GM23338 (cell line): ENCODE measurements around the gene SEPTIN3. TPM values are rescaled to one million over a fixed set of nuclear protein-coding genes. Genes with fewer than 3 reads are reported as not detected.
"Not testable (repeated sequence)": the region's sequence is repeated elsewhere in the genome, so short reads cannot be mapped to it uniquely, and the experiment has no call there.

Experiments used
- ATAC-seq: fragments of 200-7000 bp; cut with Tn5 transposase; 3 replicates; pipeline ENCODE4 v1.9.1; 2020
- DNase-seq: peaks from one replicate; pipeline ENCODE4 v3.0.0-alpha.2; 2015; ENCODE audit warnings: low spot score
- H2AFZ ChIP-seq: fragments of 200-600 bp; sonication (generic); 2 replicates; pipeline ENCODE4 v1.8.0; 2016; ENCODE audit warnings: antibody characterized with exemption, mild to moderate bottlenecking, moderate library complexity
- H3F3A ChIP-seq: fragments of 200-600 bp; sonication (generic); replicated peaks from 2 replicates; pipeline ENCODE4 v1.8.0; 2017; ENCODE audit warnings: antibody characterized with exemption, mixed run types, low read depth
- H3K27ac ChIP-seq: fragments of 200-600 bp; sonication (generic); 2 replicates; pipeline ENCODE4 v1.6.1; 2016; ENCODE audit warnings: low read depth
- H3K27me3 ChIP-seq: fragments of 200-600 bp; sonication (generic); 2 replicates; pipeline ENCODE4 v1.8.0; 2016; ENCODE audit warnings: mild to moderate bottlenecking, mixed run types, moderate library complexity; ENCODE audit not compliant: insufficient read depth
- H3K36me3 ChIP-seq: fragments of 200-600 bp; sonication (generic); 2 replicates; pipeline ENCODE4 v1.8.0; 2016; ENCODE audit warnings: mild to moderate bottlenecking; ENCODE audit not compliant: insufficient read depth
- H3K4me1 ChIP-seq: fragments of 200-600 bp; sonication (generic); 2 replicates; pipeline ENCODE4 v1.8.0; 2016; ENCODE audit warnings: mild to moderate bottlenecking, moderate library complexity; ENCODE audit not compliant: insufficient read depth
- H3K4me2 ChIP-seq: fragments of 200-600 bp; sonication (generic); 2 replicates; pipeline ENCODE4 v1.7.1; 2017; ENCODE audit warnings: mixed run types
- H3K4me3 ChIP-seq: fragments of 200-600 bp; sonication (generic); 2 replicates; pipeline ENCODE4 v1.6.1; 2016; ENCODE audit warnings: mixed run types
- H3K79me2 ChIP-seq: fragments of 200-600 bp; sonication (generic); replicated peaks from 2 replicates; pipeline ENCODE4 v1.8.0; 2017; ENCODE audit warnings: mild to moderate bottlenecking; ENCODE audit not compliant: insufficient read depth
- H3K9me2 ChIP-seq: fragments of 200-600 bp; sonication (generic); 2 replicates; pipeline ENCODE4 v1.8.0; 2017; ENCODE audit not compliant: insufficient read depth
- H4K20me1 ChIP-seq: fragments of 200-600 bp; sonication (generic); replicated peaks from 2 replicates; pipeline ENCODE4 v1.8.0; 2017; ENCODE audit warnings: mild to moderate bottlenecking; ENCODE audit not compliant: insufficient read depth
- H3K27ac Mint-ChIP-seq: 2 replicates; pipeline ENCODE4 v1.8.0; 2020; ENCODE audit warnings: inconsistent platforms, mild to moderate bottlenecking, moderate library complexity, mixed read lengths
- H3K27me3 Mint-ChIP-seq: 3 replicates; pipeline ENCODE4 v1.8.0; 2022; ENCODE audit warnings: low read depth, mild to moderate bottlenecking, moderate library complexity, mixed read lengths, inconsistent platforms; ENCODE audit not compliant: insufficient read depth, poor library complexity
- H3K36me3 Mint-ChIP-seq: 3 replicates; pipeline ENCODE4 v1.8.0; 2021; ENCODE audit warnings: low read depth, mild to moderate bottlenecking, inconsistent platforms, moderate library complexity, mixed read lengths
- H3K4me1 Mint-ChIP-seq: 3 replicates; pipeline ENCODE4 v1.8.0; 2020; ENCODE audit warnings: mild to moderate bottlenecking, inconsistent platforms, mixed read lengths
- H3K4me3 Mint-ChIP-seq: 3 replicates; pipeline ENCODE4 v1.8.0; 2021; ENCODE audit warnings: moderate library complexity, mild to moderate bottlenecking, inconsistent platforms, mixed read lengths
- H3K9me3 Mint-ChIP-seq: 3 replicates; pipeline ENCODE4 v1.8.0; 2020; ENCODE audit warnings: moderate library complexity, mild to moderate bottlenecking, inconsistent platforms, mixed read lengths
- ETS1 ChIP-seq: IDR thresholded peaks from 2 replicates; pipeline ENCODE4 v1.6.1; 2016; ENCODE audit warnings: antibody characterized with exemption
- EZH2 ChIP-seq: fragments of 200-600 bp; sonication (generic); IDR thresholded peaks from one replicate; pipeline ENCODE4 v1.8.0; 2017; ENCODE audit warnings: antibody characterized with exemption, mild to moderate bottlenecking, low read depth; ENCODE audit not compliant: unreplicated experiment
- EZH2phosphoT487 ChIP-seq: fragments of 200-600 bp; sonication (generic); IDR thresholded peaks from one replicate; pipeline ENCODE4 v1.8.1; 2018; ENCODE audit warnings: antibody characterized with exemption; ENCODE audit not compliant: unreplicated experiment
- NANOG ChIP-seq: IDR thresholded peaks from 2 replicates; pipeline ENCODE4 v1.6.1; 2016; ENCODE audit warnings: antibody characterized with exemption, borderline replicate concordance
- REST ChIP-seq: IDR thresholded peaks from one replicate; pipeline ENCODE4 v1.6.1; 2018; ENCODE audit warnings: antibody characterized with exemption; ENCODE audit not compliant: unreplicated experiment
- STAT1 ChIP-seq: IDR thresholded peaks from one replicate; pipeline ENCODE4 v1.6.1; 2016; ENCODE audit warnings: antibody characterized with exemption; ENCODE audit not compliant: unreplicated experiment
- ZNF331 ChIP-seq: fragments of 250-450 bp; sonication (Bioruptor Pico); IDR thresholded peaks from 2 replicates; pipeline ENCODE4 v1.5.0; 2020; ENCODE audit warnings: low read depth, mild to moderate bottlenecking, moderate library complexity
- ZNF462 ChIP-seq: fragments of 250-450 bp; sonication (Bioruptor Pico); IDR thresholded peaks from 2 replicates; pipeline ENCODE4 v1.5.0; 2020; ENCODE audit warnings: mild to moderate bottlenecking, moderate library complexity
- polyA plus RNA-seq: library from polyadenylated mRNA; unstranded; fragments of >200 nt; fragmentation: Nextera tagmentation; extraction: Ambion mirVana; gene quantifications from 2 replicates; pipeline ENCODE4 v1.2.1, GENCODE V29; 2016
- total RNA-seq: library from RNA; depleted of rRNA; stranded (reverse); fragments of >200 nt; shearing (Covaris generic); gene quantifications from 2 replicates; pipeline ENCODE4 v1.2.3, GENCODE V29; 2014

SEPTIN3 gene
- total and polyA plus RNA-seq, 2 experiments from 2014 or later, result 16.4 to 28.4 TPM

- TF ChIP-seq ZNF462 (CRISPR knock-in tag) (no peak), REST (no peak), EZH2 (no peak), ETS1 (no peak), STAT1 (no peak), NANOG (no peak), ZNF331 (CRISPR knock-in tag) (no peak), EZH2phosphoT487 (no peak)
Measured at GRCh38 chr22:41948142-41948541, 21.1 kb upstream of the SEPTIN3 start (continued).

GRCh38 chr22:41948928-41949296 lies 20.3 kb upstream of the SEPTIN3 start:
- not testable (repeated sequence) for H3K27ac Mint-ChIP-seq, H3K36me3 ChIP-seq, DNase-seq, H3K4me3 Mint-ChIP-seq, H3K9me2 ChIP-seq, H3K27ac ChIP-seq, H4K20me1 ChIP-seq, H3K4me3 ChIP-seq, H3K27me3 ChIP-seq, H3K9me3 Mint-ChIP-seq, ATAC-seq, H3K4me2 ChIP-seq, H2AFZ ChIP-seq
- Mint-ChIP-seq H3K27me3 (peaks cover 24% of the 10 kb centered on the region), H3K36me3 (peaks cover 19% of the 10 kb centered on the region), H3K4me1 (peaks cover 29% of the 10 kb centered on the region)
- H3F3A ChIP-seq, result peaks cover 15% of the 10 kb centered on the region
- peaks cover 31% of the 10 kb centered on the region for H3K4me1 ChIP-seq
- H3K79me2 ChIP-seq, result peaks cover 10% of the 10 kb centered on the region
